Brain microvascular endothelial cell (primary cell): ENCODE results near the gene HSPA1L.
"Not testable (repeated sequence)": the region's sequence is repeated elsewhere in the genome, so short reads cannot be mapped to it uniquely, and the experiment has no call there.

Source experiments
- DNase-seq: peaks from one replicate; pipeline ENCODE4 v3.0.0-alpha.2; 2020
- H3K27ac ChIP-seq: fragments of 250-450 bp; sonication (Bioruptor Pico); 2 replicates; pipeline ENCODE4 v1.5.1; 2020; ENCODE audit warnings: mild to moderate bottlenecking, moderate library complexity
- H3K27me3 ChIP-seq: fragments of 250-450 bp; sonication (Bioruptor Pico); replicated peaks from 2 replicates; pipeline ENCODE4 v1.5.1; 2020; ENCODE audit warnings: mild to moderate bottlenecking
- H3K36me3 ChIP-seq: fragments of 250-450 bp; sonication (Bioruptor Pico); replicated peaks from 2 replicates; pipeline ENCODE4 v1.5.1; 2020; ENCODE audit warnings: mild to moderate bottlenecking
- H3K4me3 ChIP-seq: 2 replicates; pipeline ENCODE4 v1.5.1; 2011; ENCODE audit warnings: low read depth, mild to moderate bottlenecking, control low read depth, low read length, moderate library complexity
- in situ Hi-C: cut with HindIII; loops from 2 replicates; pipeline ENCODE4 v1.10.0; 2017; ENCODE audit warnings: low sequenced_read_pairs, low pct_ligation_motif_present
- TF ChIP-seq, protein P1 (sequence below): IDR thresholded peaks from 2 replicates; pipeline ENCODE4 v1.5.1; 2011; ENCODE audit warnings: low read depth, mild to moderate bottlenecking, moderate library complexity, low read length, control low read depth, inconsistent platforms; ENCODE audit errors: missing control alignments

The HSPA1L gene

DNA sequence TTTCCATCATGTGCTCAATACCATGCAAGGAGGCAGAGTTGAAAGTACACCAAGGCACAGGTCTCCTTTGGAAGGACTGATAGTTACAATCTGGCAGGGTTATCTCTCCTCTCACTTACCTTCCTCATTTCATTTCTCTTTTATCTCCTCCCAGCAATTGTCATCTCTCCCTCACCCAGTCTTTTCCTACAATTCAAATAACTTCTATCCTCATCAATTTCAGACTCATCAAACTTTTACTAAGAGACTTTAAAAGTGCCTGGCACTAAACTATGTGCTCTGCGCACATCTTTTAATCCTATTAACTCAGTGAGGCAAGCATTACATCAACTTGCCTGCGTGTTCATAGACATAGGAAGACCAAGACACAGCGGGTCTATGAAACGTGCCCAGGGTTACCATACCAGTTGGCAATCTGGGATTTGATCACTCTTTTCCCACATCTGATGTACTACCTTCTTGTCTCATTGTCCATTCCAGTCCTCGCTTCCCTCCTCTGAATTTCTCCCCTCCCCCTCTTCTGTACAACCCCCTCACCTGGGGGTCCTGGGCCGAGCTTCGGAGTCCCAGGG lies 20.7 kb downstream of the HSPA1L start:
- H3K36me3 ChIP-seq = peaks cover 23% of the 10 kb centered on the region
- peak overlapping the region; percentile 90 for H3K4me3 ChIP-seq
- no peaks in the 10 kb centered on the region for H3K27me3 ChIP-seq
- TF ChIP-seq, protein P1, sequence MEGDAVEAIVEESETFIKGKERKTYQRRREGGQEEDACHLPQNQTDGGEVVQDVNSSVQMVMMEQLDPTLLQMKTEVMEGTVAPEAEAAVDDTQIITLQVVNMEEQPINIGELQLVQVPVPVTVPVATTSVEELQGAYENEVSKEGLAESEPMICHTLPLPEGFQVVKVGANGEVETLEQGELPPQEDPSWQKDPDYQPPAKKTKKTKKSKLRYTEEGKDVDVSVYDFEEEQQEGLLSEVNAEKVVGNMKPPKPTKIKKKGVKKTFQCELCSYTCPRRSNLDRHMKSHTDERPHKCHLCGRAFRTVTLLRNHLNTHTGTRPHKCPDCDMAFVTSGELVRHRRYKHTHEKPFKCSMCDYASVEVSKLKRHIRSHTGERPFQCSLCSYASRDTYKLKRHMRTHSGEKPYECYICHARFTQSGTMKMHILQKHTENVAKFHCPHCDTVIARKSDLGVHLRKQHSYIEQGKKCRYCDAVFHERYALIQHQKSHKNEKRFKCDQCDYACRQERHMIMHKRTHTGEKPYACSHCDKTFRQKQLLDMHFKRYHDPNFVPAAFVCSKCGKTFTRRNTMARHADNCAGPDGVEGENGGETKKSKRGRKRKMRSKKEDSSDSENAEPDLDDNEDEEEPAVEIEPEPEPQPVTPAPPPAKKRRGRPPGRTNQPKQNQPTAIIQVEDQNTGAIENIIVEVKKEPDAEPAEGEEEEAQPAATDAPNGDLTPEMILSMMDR = no peak
- in situ Hi-C loops = no loop called here
- DNase-seq = peak; percentile 19
- peak overlapping the region; percentile 96 for H3K27ac ChIP-seq

DNA sequence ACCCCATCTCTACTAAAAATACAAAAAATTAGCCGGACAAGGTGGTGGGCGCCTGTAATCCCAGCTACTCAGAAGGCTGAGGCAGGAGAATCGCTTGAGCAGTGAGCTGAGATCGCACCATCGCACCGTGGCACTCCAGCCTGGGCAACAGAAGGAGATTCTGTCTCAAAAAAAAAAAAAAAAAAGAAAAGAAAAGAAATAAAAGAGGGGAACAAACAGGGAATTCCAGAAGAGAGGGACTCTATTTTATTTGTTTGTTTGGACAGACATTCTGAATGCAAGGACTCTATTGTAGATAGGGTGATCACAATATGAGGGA lies 21.2 kb downstream of the HSPA1L start:
- Histone ChIP-seq H3K27ac (peak overlapping the region; percentile 96), H3K36me3 (peaks cover 25% of the 10 kb centered on the region), H3K4me3 (peak overlapping the region; percentile 90)
- DNase-seq, H3K27me3 ChIP-seq, in situ Hi-C loops: not testable (repeated sequence)

DNA sequence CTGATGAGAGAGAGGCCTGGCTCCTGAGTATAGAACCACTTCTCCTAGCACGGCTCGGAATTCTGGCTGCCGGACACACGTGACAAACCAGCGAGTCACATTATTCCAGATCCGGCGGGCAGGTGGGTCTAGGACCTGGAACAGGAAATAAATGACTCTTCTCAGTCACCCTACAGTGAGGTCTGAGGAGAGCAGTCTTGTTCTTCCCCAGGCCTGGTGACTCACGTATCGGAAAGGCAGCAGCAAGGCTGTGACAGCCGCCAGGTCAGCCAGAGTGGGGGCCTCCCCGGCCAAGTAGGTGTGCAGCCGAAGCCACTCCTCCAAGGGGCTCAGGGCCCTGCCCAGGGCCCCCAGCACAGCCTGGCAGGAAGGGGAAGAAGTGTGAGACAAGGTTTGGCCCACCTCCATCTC lies 22.3 kb downstream of the HSPA1L start:
- in situ Hi-C loops = no loop called here
- DNase-seq = peak; percentile 55
- H3K4me3 ChIP-seq = peak overlapping the region; percentile 15
- H3K36me3 ChIP-seq = peaks cover 25% of the 10 kb centered on the region
- TF ChIP-seq, protein P1 = no peak
- H3K27me3 ChIP-seq = no peaks in the 10 kb centered on the region
- H3K27ac ChIP-seq = peak overlapping the region; percentile 23

DNA sequence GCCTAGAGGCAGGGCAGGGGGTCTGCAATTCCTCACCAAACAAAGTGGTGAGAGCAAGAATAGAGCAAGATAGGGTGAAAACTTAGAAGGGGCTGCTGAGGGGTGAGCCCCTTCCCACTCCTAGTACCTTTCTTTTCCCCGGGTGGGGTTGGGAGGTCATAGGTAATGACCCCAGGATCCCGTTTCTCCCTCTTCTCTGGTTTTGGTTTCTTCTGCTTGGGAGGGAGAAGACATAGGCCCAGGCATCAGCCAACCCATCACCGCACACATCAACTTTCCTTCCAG lies 23.1 kb downstream of the HSPA1L start:
- TF ChIP-seq, protein P1 = no peak
- no peak for DNase-seq
- Histone ChIP-seq H3K4me3 (no peak overlapping the region), H3K27me3 (no peaks in the 10 kb centered on the region), H3K27ac (no peak overlapping the region), H3K36me3 (peaks cover 25% of the 10 kb centered on the region)
- in situ Hi-C loops = no loop called here

DNA sequence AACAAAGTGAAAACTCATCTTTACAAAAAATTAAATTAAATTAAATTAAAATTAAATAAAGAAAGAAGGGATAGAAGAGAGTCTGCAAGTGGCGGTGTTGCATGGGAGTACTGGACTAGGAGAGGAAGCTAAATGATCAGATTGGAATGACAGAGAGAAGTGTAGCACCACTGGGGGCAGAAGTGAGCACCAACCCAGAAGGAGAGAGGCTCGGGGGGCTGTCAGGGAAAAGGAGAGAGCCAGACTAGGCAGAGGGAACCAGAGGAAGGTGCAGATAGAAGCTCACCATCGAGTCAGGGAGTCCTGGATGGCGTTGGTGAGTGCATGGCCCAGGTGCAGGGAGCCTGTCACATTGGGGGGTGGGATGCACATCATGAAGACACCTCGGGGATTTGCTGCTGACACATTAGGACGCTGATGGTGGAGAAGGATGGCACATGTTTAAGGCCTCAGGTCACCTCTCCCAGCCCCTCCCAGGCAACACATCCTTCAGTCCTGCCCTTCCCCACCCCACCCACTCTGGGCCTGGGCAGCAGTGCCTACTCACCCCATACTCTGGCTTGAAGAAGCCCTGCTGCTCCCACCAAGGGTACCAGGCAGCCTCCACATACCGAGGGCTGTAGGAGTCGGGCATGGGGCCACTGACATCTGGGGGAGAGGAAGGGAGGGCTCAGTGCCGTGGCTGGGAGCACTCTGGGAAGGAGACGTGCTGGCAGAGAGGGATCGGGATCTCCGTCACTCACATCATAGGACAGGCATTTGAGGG lies 23.6 kb downstream of the HSPA1L start:
- TF ChIP-seq, protein P1 = peak; percentile 82
- Histone ChIP-seq H3K27me3 (no peaks in the 10 kb centered on the region), H3K4me3 (no peak overlapping the region), H3K27ac (no peak overlapping the region), H3K36me3 (peaks cover 25% of the 10 kb centered on the region)
- in situ Hi-C loops = no loop called here
- peak; percentile 45 for DNase-seq

DNA sequence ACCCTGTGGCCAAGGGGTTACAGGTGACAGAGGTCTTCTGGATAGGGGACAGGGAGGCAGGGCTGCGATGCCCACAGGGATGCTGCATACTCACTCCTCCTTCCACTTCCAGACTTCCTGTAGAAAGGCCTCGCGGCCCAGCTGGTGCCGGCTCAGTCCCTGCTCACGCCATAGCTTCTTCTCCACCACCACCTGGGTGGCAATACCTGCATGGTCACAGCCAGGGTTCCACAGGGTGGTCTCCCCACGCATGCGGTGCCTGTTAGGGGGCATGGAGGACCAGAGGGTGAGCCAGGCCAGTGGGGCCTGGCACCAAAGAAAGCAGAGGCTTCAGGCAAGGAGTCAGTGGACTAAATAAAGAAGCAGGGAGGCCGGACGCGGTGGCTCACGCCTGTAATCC lies 29.6 kb downstream of the HSPA1L start:
- Histone ChIP-seq H3K36me3 (peaks cover 66% of the 10 kb centered on the region), H3K27ac (no peak overlapping the region), H3K27me3 (no peaks in the 10 kb centered on the region), H3K4me3 (no peak overlapping the region)
- no peak for DNase-seq
- in situ Hi-C loops = no loop called here
- TF ChIP-seq, protein P1 = no peak
